Measurements from ENCODE around the gene NEK6. TPM values are rescaled to one million over a fixed set of nuclear protein-coding genes. Genes with fewer than 3 reads are reported as not detected.

Gene NEK6
- total and polyA plus RNA-seq, 8 donors: 38.4 to 132 (median 45.0) TPM

GRCh38 chr9:124210697-124211096 lies 47.1 kb upstream of the NEK6 start:
- no peak overlapping the region for H3K27ac ChIP-seq
- no peaks in the 10 kb centered on the region for H3K36me3 ChIP-seq
- intact Hi-C loops (cut with DNase I): no loop called here
- DNase-seq (no peak), ATAC-seq (no peak)
- no peaks in the 10 kb centered on the region for H3K9me3 ChIP-seq
- no peak for TF ChIP-seq CTCF (IDR thresholded peaks at IDR 0.05)
- no peak overlapping the region for H3K4me3 ChIP-seq
- H3K27me3 ChIP-seq: no peaks in the 10 kb centered on the region
- H3K4me1 ChIP-seq: peaks cover 0 to 31% of the 10 kb centered on the region in 2 donors

GRCh38 chr9:124212381-124213050 lies 45.2 kb upstream of the NEK6 start:
- intact Hi-C loops (cut with DNase I): no loop called here
- H3K4me3 ChIP-seq: no peak overlapping the region
- ATAC-seq: no peak
- no peaks in the 10 kb centered on the region for H3K27me3 ChIP-seq
- no peaks in the 10 kb centered on the region for H3K9me3 ChIP-seq
- TF ChIP-seq CTCF (IDR thresholded peaks at IDR 0.05): no peak
- peak in 1 of 4 donors; percentile 7 for DNase-seq
- no peak overlapping the region for H3K27ac ChIP-seq
- H3K36me3 ChIP-seq: no peaks in the 10 kb centered on the region
- peaks cover 7 to 46% of the 10 kb centered on the region in 2 donors for H3K4me1 ChIP-seq

- no peak overlapping the region for H3K4me3 ChIP-seq
- ATAC-seq: no peak
- no peaks in the 10 kb centered on the region for H3K36me3 ChIP-seq
- H3K27me3 ChIP-seq: no peaks in the 10 kb centered on the region
- peaks cover 8 to 54% of the 10 kb centered on the region in 2 donors for H3K4me1 ChIP-seq
- TF ChIP-seq CTCF (IDR thresholded peaks at IDR 0.05): no peak
- peak in 1 of 4 donors; percentile 9 for DNase-seq
- H3K9me3 ChIP-seq: no peaks in the 10 kb centered on the region
- H3K27ac ChIP-seq: peak overlapping the region in 1 of 2 donors; percentile 74
- intact Hi-C loops (cut with DNase I): no loop called here
Observed at GRCh38 chr9:124213396-124213795, 44.4 kb upstream of the NEK6 start.

- Histone ChIP-seq H3K9me3 (no peaks in the 10 kb centered on the region), H3K27ac (peak overlapping the region in 1 of 2 donors; percentile 74), H3K4me3 (no peak overlapping the region), H3K4me1 (peaks cover 8 to 62% of the 10 kb centered on the region in 2 donors), H3K36me3 (no peaks in the 10 kb centered on the region), H3K27me3 (no peaks in the 10 kb centered on the region)
- intact Hi-C loops (cut with DNase I): no loop called here
- ATAC-seq (no peak), DNase-seq (peak in 1 of 4 donors; percentile 35)
- TF ChIP-seq CTCF (IDR thresholded peaks at IDR 0.05): no peak
Observed at GRCh38 chr9:124214116-124214515, 43.6 kb upstream of the NEK6 start.

GRCh38 chr9:124214596-124215367 lies 43.0 kb upstream of the NEK6 start:
- H3K9me3 ChIP-seq: no peaks in the 10 kb centered on the region
- no peak for TF ChIP-seq CTCF (IDR thresholded peaks at IDR 0.05)
- peak in 1 of 4 donors; percentile 24 for DNase-seq
- H3K36me3 ChIP-seq: no peaks in the 10 kb centered on the region
- H3K4me1 ChIP-seq: peaks cover 8 to 68% of the 10 kb centered on the region in 2 donors
- peak overlapping the region in 1 of 2 donors; percentile 74 for H3K27ac ChIP-seq
- H3K4me3 ChIP-seq: no peak overlapping the region
- intact Hi-C loops (cut with DNase I): no loop called here
- no peak for ATAC-seq
- no peaks in the 10 kb centered on the region for H3K27me3 ChIP-seq

Measured in left lung (tissue), 10 donors.